HepG2 (cell line): ENCODE measurements around the gene SRR. TPM values are rescaled to one million over a fixed set of nuclear protein-coding genes. Genes with fewer than 3 reads are reported as not detected.

Source experiments
- BORCS8-MEF2B ChIP-seq: sonication (generic); formaldehyde crosslinking; IDR thresholded peaks from 2 replicates; pipeline ENCODE4 v1.8.0; 2022; ENCODE audit warnings: mild to moderate bottlenecking, missing genetic modification reagents
- CSRNP2 ChIP-seq: sonication (generic); formaldehyde crosslinking; conservative IDR thresholded peaks from 2 replicates; pipeline ENCODE4 v1.8.0; 2022; ENCODE audit warnings: low read depth, missing genetic modification reagents
- EP300 ChIP-seq, 3 experiments: sonication (generic) in 1 of 3; formaldehyde crosslinking in 1 of 3; IDR thresholded peaks; 2 replicates each; pipeline versions ENCODE4 v1.5.1 to v1.6.1; 2011 to 2020; ENCODE audit warnings: low read depth in 2 of 3, low read length in 2 of 3, borderline replicate concordance in 1 of 3, improper control_type of control experiment in 1 of 3, mild to moderate bottlenecking in 1 of 3, missing genetic modification reagents in 1 of 3, moderate library complexity in 1 of 3
- ETV6 ChIP-seq: sonication (generic); formaldehyde crosslinking; conservative IDR thresholded peaks from 2 replicates; pipeline ENCODE4 v1.4.0; 2020; ENCODE audit warnings: missing genetic modification reagents
- HNF4A ChIP-seq: sonication (generic); formaldehyde crosslinking; IDR thresholded peaks from 2 replicates; pipeline ENCODE4 v1.4.0; 2020; ENCODE audit warnings: missing genetic modification reagents
- HNRNPLL ChIP-seq: fragments of 200-400 bp; formaldehyde crosslinking; IDR thresholded peaks from 2 replicates; pipeline ENCODE4 v1.6.1; 2017; ENCODE audit warnings: mild to moderate bottlenecking, low read depth, low read length; ENCODE audit not compliant: poor library complexity, severe bottlenecking
- ISL2 ChIP-seq: sonication (generic); formaldehyde crosslinking; IDR thresholded peaks from 2 replicates; pipeline ENCODE4 v1.5.0; 2020; ENCODE audit warnings: missing genetic modification reagents
- NAIF1 ChIP-seq: sonication (generic); formaldehyde crosslinking; IDR thresholded peaks from 2 replicates; pipeline ENCODE4 v1.5.0; 2020; ENCODE audit warnings: mild to moderate bottlenecking, missing genetic modification reagents, borderline replicate concordance
- NPAS2 ChIP-seq: sonication (generic); formaldehyde crosslinking; IDR thresholded peaks from 2 replicates; pipeline ENCODE4 v1.8.0; 2022; ENCODE audit warnings: mild to moderate bottlenecking, missing genetic modification reagents, borderline replicate concordance
- PHF8 ChIP-seq: sonication (generic); formaldehyde crosslinking; IDR thresholded peaks from 2 replicates; pipeline ENCODE4 v1.5.0; 2020; ENCODE audit warnings: missing genetic modification reagents
- RERE ChIP-seq: IDR thresholded peaks from 2 replicates; pipeline ENCODE4 v1.6.1; 2016; ENCODE audit warnings: low read depth, missing genetic modification reagents, missing compliant biosample characterization
- SP2 ChIP-seq: sonication (generic); formaldehyde crosslinking; IDR thresholded peaks from 2 replicates; pipeline ENCODE4 v1.5.1; 2020; ENCODE audit warnings: mild to moderate bottlenecking, missing genetic modification reagents
- SSRP1 ChIP-seq: IDR thresholded peaks from 2 replicates; pipeline ENCODE4 v1.6.1; 2016; ENCODE audit warnings: control low read depth
- TEAD2 ChIP-seq: sonication (generic); formaldehyde crosslinking; IDR thresholded peaks from 2 replicates; pipeline ENCODE4 v1.9.0; 2021; ENCODE audit warnings: missing genetic modification reagents
- TGIF2 ChIP-seq: IDR thresholded peaks from 2 replicates; pipeline ENCODE4 v1.6.1; 2016; ENCODE audit warnings: control low read depth, missing compliant biosample characterization
- TOE1 ChIP-seq: sonication (generic); formaldehyde crosslinking; IDR thresholded peaks from 2 replicates; pipeline ENCODE4 v1.4.0; 2020; ENCODE audit warnings: mild to moderate bottlenecking, missing genetic modification reagents
- XBP1 ChIP-seq: sonication (generic); formaldehyde crosslinking; IDR thresholded peaks from 2 replicates; pipeline ENCODE4 v1.5.0; 2020; ENCODE audit warnings: missing genetic modification reagents
- ZFX ChIP-seq: sonication (generic); formaldehyde crosslinking; IDR thresholded peaks from 2 replicates; pipeline ENCODE4 v1.4.0; 2020; ENCODE audit warnings: mild to moderate bottlenecking, low read depth, missing genetic modification reagents, moderate library complexity
- ZNF101 ChIP-seq: sonication (generic); formaldehyde crosslinking; IDR thresholded peaks from 2 replicates; pipeline ENCODE4 v1.4.0; 2020; ENCODE audit warnings: mild to moderate bottlenecking, low read depth, missing genetic modification reagents, borderline replicate concordance
- ZNF121 ChIP-seq: sonication (generic); formaldehyde crosslinking; IDR thresholded peaks from 2 replicates; pipeline ENCODE4 v1.5.0; 2020; ENCODE audit warnings: mild to moderate bottlenecking, missing genetic modification reagents
- ZNF143 ChIP-seq: sonication (generic); formaldehyde crosslinking; IDR thresholded peaks from 2 replicates; pipeline ENCODE4 v1.4.0; 2020; ENCODE audit warnings: missing genetic modification reagents
- ZNF234 ChIP-seq: sonication (generic); formaldehyde crosslinking; conservative IDR thresholded peaks from 2 replicates; pipeline ENCODE4 v1.5.1; 2020; ENCODE audit warnings: mild to moderate bottlenecking, missing genetic modification reagents
- ZNF282 ChIP-seq: fragments of 450-650 bp; IDR thresholded peaks from 2 replicates; pipeline ENCODE4 v1.6.1; 2018; ENCODE audit not compliant: partially characterized antibody
- ZNF598 ChIP-seq: sonication (generic); formaldehyde crosslinking; IDR thresholded peaks from 2 replicates; pipeline ENCODE4 v1.5.1; 2020; ENCODE audit warnings: mild to moderate bottlenecking, missing genetic modification reagents, borderline replicate concordance
- polyA plus RNA-seq, 8 experiments: library from polyadenylated mRNA; depleted of rRNA in 3 of 8; stranded (reverse) in 7 of 8; unstranded in 1 of 8; fragments of >200 nt; fragmentation: Illumina TruSeq in 4 of 8; extraction: Trizol in 4 of 8; gene quantifications; 2 replicates each; pipeline versions ENCODE4 v1.2.1 to v1.2.3, GENCODE V29; 2011 to 2016; ENCODE audit warnings: low read depth in 4 of 8, missing spikeins in 1 of 8, mixed read lengths in 1 of 8; ENCODE audit not compliant: insufficient read depth in 1 of 8
- total RNA-seq, 5 experiments: library from RNA; depleted of rRNA; stranded (reverse); fragments of >200 nt; fragmentation: Illumina TruSeq; extraction: Trizol; gene quantifications; 2 replicates each; pipeline ENCODE4 v1.2.3, GENCODE V29; 2016; ENCODE audit warnings: low read depth in 1 of 5

Gene SRR
- total and polyA plus RNA-seq, 2 of the 13 experiments (the other 11 are each of a cell fraction or from before 2014, with no cell fraction given), result 3.6 to 7.8 TPM

GRCh38 chr17:2336215-2336851, 32.6 kb downstream of the SRR start, which contains the start of gene TSR1 (continued):
- TF ChIP-seq EP300 (IDR thresholded peaks at IDR 0.05; ENCODE audit: low read depth in 2 of 2, low read length in 2 of 2) (peak in 1 of 2 experiments; percentile 33; a peak in 1 of 4 replicates), EP300 (CRISPR knock-in tag; IDR thresholded peaks at IDR 0.05; ENCODE audit: borderline replicate concordance) (no peak; the same call in 1 of the 2 replicates), ZFX (CRISPR knock-in tag) (peak; percentile 92), ZNF234 (no peak), ZNF101 (no peak), ISL2 (CRISPR knock-in tag) (peak; percentile 52; the same call in 1 of the 2 replicates), CSRNP2 (CRISPR knock-in tag) (0 out of 2 replicates have a peak, but pooled peaks have one; percentile 28), BORCS8-MEF2B (CRISPR knock-in tag) (peak; percentile 88), RERE (CRISPR knock-in tag) (no peak), ZNF143 (CRISPR knock-in tag) (no peak), ZNF121 (CRISPR knock-in tag) (no peak), HNF4A (CRISPR knock-in tag) (peak; percentile 6; the same call in 1 of the 2 replicates), TGIF2 (CRISPR knock-in tag) (peak; percentile 65), ZNF282 (no peak), ZNF598 (CRISPR knock-in tag) (peak; percentile 87; the same call in 1 of the 2 replicates), NPAS2 (CRISPR knock-in tag) (no peak), NAIF1 (CRISPR knock-in tag) (0 out of 2 replicates have a peak, but pooled peaks have one; percentile 59), SP2 (CRISPR knock-in tag) (peak; percentile 83), XBP1 (CRISPR knock-in tag) (peak; percentile 89), TEAD2 (CRISPR knock-in tag) (peak; percentile 80; the same call in 1 of the 2 replicates), PHF8 (CRISPR knock-in tag) (peak; percentile 96), SSRP1 (CRISPR knock-in tag) (no peak), HNRNPLL (peak; percentile 59), TOE1 (CRISPR knock-in tag) (0 out of 2 replicates have a peak, but pooled peaks have one; percentile 76), ETV6 (CRISPR knock-in tag) (0 out of 2 replicates have a peak, but pooled peaks have one; percentile 11)
